HepG2 (cell line): Measurements from ENCODE around the gene TAL2. TPM values are rescaled to one million over a fixed set of nuclear protein-coding genes. Genes with fewer than 3 reads are reported as not detected.

Experiments used
- ATAC-seq: fragments of 200-7000 bp; cut with Tn5 transposase; 3 replicates; pipeline ENCODE4 v1.9.1; 2020; ENCODE audit warnings: mild to moderate bottlenecking, moderate library complexity
- BruUV-seq: library from RNA; stranded (reverse); fragments of 400-500 nt; replicated peaks from 2 replicates; lab custom pipeline; 2021; lab: Mats Ljungman, UMichigan
- CTCF ChIA-PET: fragments of 300-600 bp; formaldehyde crosslinking; extraction: SDS; loops from one replicate; lab custom pipeline; 2021; ENCODE audit warnings: low total read pairs, inconsistent platforms, low intra/inter-chr PET ratio; lab: Yijun Ruan, JAX
- POLR2A ChIA-PET: fragments of 350-600 bp; sonication (Branson Sonifier 250); formaldehyde crosslinking; loops from one replicate; lab custom pipeline; 2020; ENCODE audit warnings: antibody characterized with exemption, inconsistent platforms; lab: Yijun Ruan, JAX
- DNase-seq: peaks from one replicate; pipeline ENCODE4 v3.0.0-alpha.2; 2015; ENCODE audit warnings: low spot score
- FAIRE-seq: peaks from 3 replicates; lab custom pipeline; 2011; peaks lifted over from hg19 to GRCh38; lab: Jason Lieb, UNC
- H2AFZ ChIP-seq: one replicate; pipeline ENCODE4 v1.6.1; 2011; ENCODE audit warnings: low read length, inconsistent platforms
- H3K27ac ChIP-seq: fragments of 300-600 bp; 3 replicates; pipeline ENCODE4 v1.8.0; 2011; ENCODE audit warnings: mixed run types, mild to moderate bottlenecking, mixed read lengths, low read length, inconsistent platforms; ENCODE audit not compliant: insufficient read depth; ENCODE audit errors: extremely low read length
- H3K27me3 ChIP-seq, 2 experiments: fragments of 200-600 bp in 1 of 2; 2 replicates in 1 of 2; 3 replicates in 1 of 2; pipeline versions ENCODE4 v1.6.0 to v1.8.0; 2011; ENCODE audit warnings: low read length in 2 of 2, mild to moderate bottlenecking in 2 of 2, moderate library complexity in 2 of 2, inconsistent platforms in 1 of 2; ENCODE audit not compliant: insufficient read depth in 2 of 2, control insufficient read depth in 1 of 2
- H3K36me3 ChIP-seq, 2 experiments: fragments of 200-600 bp in 1 of 2; replicated peaks in 1 of 2; 2 replicates in 1 of 2; 3 replicates in 1 of 2; pipeline versions ENCODE4 v1.5.1 to v1.8.0; 2011; ENCODE audit warnings: low read length in 2 of 2, inconsistent platforms in 1 of 2; ENCODE audit not compliant: insufficient read depth in 2 of 2, control insufficient read depth in 1 of 2
- H3K4me1 ChIP-seq: 2 replicates; pipeline ENCODE4 v1.5.1; 2012; ENCODE audit warnings: low read length, inconsistent platforms; ENCODE audit not compliant: insufficient read depth
- H3K4me2 ChIP-seq: 2 replicates; pipeline ENCODE4 v1.6.0; 2011; ENCODE audit warnings: low read depth, low read length, inconsistent platforms
- H3K4me3 ChIP-seq, 3 experiments: fragments of 200-600 bp in 1 of 3; sonication (generic), shearing (Covaris generic) in 1 of 3; replicated peaks in 1 of 3; 2 replicates each; pipeline ENCODE4 v1.5.1; 2011 to 2016; ENCODE audit warnings: low read length in 3 of 3, inconsistent platforms in 2 of 3, low read depth in 2 of 3, mild to moderate bottlenecking in 2 of 3, control low read depth in 1 of 3, mixed read lengths in 1 of 3; ENCODE audit not compliant: insufficient read depth in 1 of 3
- H3K79me2 ChIP-seq: one replicate; pipeline ENCODE4 v1.6.1; 2011; ENCODE audit warnings: low read length, inconsistent platforms; ENCODE audit not compliant: insufficient read depth
- H3K9ac ChIP-seq: 2 replicates; pipeline ENCODE4 v1.6.0; 2011; ENCODE audit warnings: mild to moderate bottlenecking, low read depth, low read length, inconsistent platforms; ENCODE audit not compliant: insufficient read depth
- H3K9me3 ChIP-seq: 2 replicates; pipeline ENCODE4 v1.5.1; 2012; ENCODE audit warnings: mild to moderate bottlenecking, low read length
- H4K20me1 ChIP-seq: 2 replicates; pipeline ENCODE4 v1.6.0; 2011; ENCODE audit warnings: inconsistent platforms, mild to moderate bottlenecking, low read length, moderate library complexity; ENCODE audit not compliant: insufficient read depth
- BATF2 ChIP-seq: sonication (generic); formaldehyde crosslinking; IDR thresholded peaks from 2 replicates; pipeline ENCODE4 v1.8.0; 2022; ENCODE audit warnings: mild to moderate bottlenecking, missing genetic modification reagents, moderate library complexity
- ELK4 ChIP-seq: sonication (generic); formaldehyde crosslinking; IDR thresholded peaks from 2 replicates; pipeline ENCODE4 v1.9.0; 2021; ENCODE audit warnings: missing genetic modification reagents, borderline replicate concordance
- FIP1L1 ChIP-seq: fragments of 200-400 bp; formaldehyde crosslinking; IDR thresholded peaks from 2 replicates; pipeline ENCODE4 v1.6.1; 2018; ENCODE audit warnings: low read depth, mild to moderate bottlenecking, low read length, moderate library complexity, borderline replicate concordance; ENCODE audit not compliant: insufficient read depth
- GLMP ChIP-seq: sonication (generic); formaldehyde crosslinking; IDR thresholded peaks from 2 replicates; pipeline ENCODE4 v1.9.0; 2021; ENCODE audit warnings: missing genetic modification reagents, mild to moderate bottlenecking, borderline replicate concordance
- KDM4B ChIP-seq: sonication (generic); formaldehyde crosslinking; IDR thresholded peaks from 2 replicates; pipeline ENCODE4 v1.4.0; 2020; ENCODE audit warnings: missing genetic modification reagents
- NFKB2 ChIP-seq: sonication (generic); formaldehyde crosslinking; IDR thresholded peaks from 2 replicates; pipeline ENCODE4 v1.4.0; 2020; ENCODE audit warnings: missing genetic modification reagents, borderline replicate concordance
- TRAFD1 ChIP-seq: sonication (generic); formaldehyde crosslinking; IDR thresholded peaks from 2 replicates; pipeline ENCODE4 v1.5.1; 2020; ENCODE audit warnings: missing genetic modification reagents, mild to moderate bottlenecking, borderline replicate concordance
- U2AF2 ChIP-seq: fragments of 200-400 bp; formaldehyde crosslinking; IDR thresholded peaks from 2 replicates; pipeline ENCODE4 v1.6.1; 2017; ENCODE audit warnings: low read depth, mild to moderate bottlenecking, low read length
- ZNF451 ChIP-seq: sonication (generic); formaldehyde crosslinking; IDR thresholded peaks from 2 replicates; pipeline ENCODE4 v1.5.0; 2020; ENCODE audit warnings: mild to moderate bottlenecking, missing genetic modification reagents
- ZNF501 ChIP-seq: sonication (generic); formaldehyde crosslinking; IDR thresholded peaks from 2 replicates; pipeline ENCODE4 v1.5.1; 2020; ENCODE audit warnings: mild to moderate bottlenecking, moderate library complexity, missing genetic modification reagents
- ZNF562 ChIP-seq: sonication (generic); formaldehyde crosslinking; IDR thresholded peaks from 2 replicates; pipeline ENCODE4 v1.8.0; 2022; ENCODE audit warnings: missing genetic modification reagents, borderline replicate concordance
- ZNF674 ChIP-seq: sonication (generic); formaldehyde crosslinking; IDR thresholded peaks from 2 replicates; pipeline ENCODE4 v1.5.0; 2020; ENCODE audit warnings: low read depth, mild to moderate bottlenecking, missing genetic modification reagents
- WGBS: methylation state at CpG from one replicate; pipeline ENCODE4 v1.1.6; 2017; ENCODE audit warnings: low lambda C conversion rate; 5-methylcytosine and 5-hydroxymethylcytosine counted together
- in situ Hi-C: cut with HindIII; loops from 2 replicates; pipeline ENCODE4 v1.10.0; 2017; ENCODE audit warnings: low pct_unique_long_range_greater_than_20kb; ENCODE audit not compliant: extremely low pct_ligation_motif_present
- intact Hi-C: fragments of 100-400 bp; cut with micrococcal nuclease; formaldehyde crosslinking; loops from one replicate; pipeline ENCODE4 v1.10.0; 2022; ENCODE audit not compliant: unreplicated experiment
- polyA plus RNA-seq, 8 experiments: library from polyadenylated mRNA; depleted of rRNA in 3 of 8; stranded (reverse) in 7 of 8; unstranded in 1 of 8; fragments of >200 nt; fragmentation: Illumina TruSeq in 4 of 8; extraction: Trizol in 4 of 8; gene quantifications; 2 replicates each; pipeline versions ENCODE4 v1.2.1 to v1.2.3, GENCODE V29; 2011 to 2016; ENCODE audit warnings: low read depth in 4 of 8, missing spikeins in 1 of 8, mixed read lengths in 1 of 8; ENCODE audit not compliant: insufficient read depth in 1 of 8
- total RNA-seq, 5 experiments: library from RNA; depleted of rRNA; stranded (reverse); fragments of >200 nt; fragmentation: Illumina TruSeq; extraction: Trizol; gene quantifications; 2 replicates each; pipeline ENCODE4 v1.2.3, GENCODE V29; 2016; ENCODE audit warnings: low read depth in 1 of 5

Gene TAL2
- total and polyA plus RNA-seq, 2 of the 13 experiments (the other 11 are each of a cell fraction or from before 2014, with no cell fraction given): 0.22 TPM; not detected in 1

GRCh38 chr9:105647595-105648349, 14.5 kb upstream of the TAL2 start:
- WGBS: 47% methylated on average over 12 of the region's 12 CpGs
- H3K79me2 ChIP-seq: no peaks in the 10 kb centered on the region
- H3K4me2 ChIP-seq: no peak overlapping the region
- H3K36me3 ChIP-seq: no peaks in the 10 kb centered on the region
- H3K9ac ChIP-seq: no peak overlapping the region
- no peak overlapping the region for H2AFZ ChIP-seq
- intact Hi-C loops (no loop called here), in situ Hi-C loops (no loop called here)
- no peaks in the 10 kb centered on the region for H4K20me1 ChIP-seq
- no peaks in the 10 kb centered on the region for H3K4me1 ChIP-seq
- CTCF ChIA-PET: no interaction called here
- TF ChIP-seq NFKB2 (no peak), KDM4B (CRISPR knock-in tag) (no peak), ZNF501 (CRISPR knock-in tag) (no peak), ZNF451 (CRISPR knock-in tag) (no peak), GLMP (no peak), FIP1L1 (no peak)
- BruUV-seq: no TSS peak
- DNase-seq (no peak), ATAC-seq (peak; percentile 26; the same call in 1 of the 3 replicates), FAIRE-seq (no peak)
- no peak overlapping the region for H3K4me3 ChIP-seq
- POLR2A ChIA-PET: no interaction called here
- no peaks in the 10 kb centered on the region; a peak in 1 of 5 replicates for H3K27me3 ChIP-seq
- no peaks in the 10 kb centered on the region for H3K9me3 ChIP-seq
- no peak overlapping the region for H3K27ac ChIP-seq

GRCh38 chr9:105651806-105652205, 10.5 kb upstream of the TAL2 start:
- Histone ChIP-seq H4K20me1 (no peaks in the 10 kb centered on the region), H3K27me3 (peaks cover 5 to 13% of the 10 kb centered on the region in 2 experiments; a peak in 4 of 5 replicates), H3K4me1 (peaks cover 13% of the 10 kb centered on the region), H3K79me2 (no peaks in the 10 kb centered on the region), H3K36me3 (no peaks in the 10 kb centered on the region), H3K4me3 (no peak overlapping the region), H2AFZ (no peak overlapping the region), H3K4me2 (no peak overlapping the region), H3K27ac (no peak overlapping the region), H3K9ac (no peak overlapping the region), H3K9me3 (no peaks in the 10 kb centered on the region)
- no peak for ATAC-seq
- no peak for FAIRE-seq
- intact Hi-C loops: no loop called here
- WGBS: 32% methylated on average over 4 of the region's 4 CpGs
- ChIA-PET CTCF (no interaction called here), POLR2A (no interaction called here)
- BruUV-seq: no TSS peak
- in situ Hi-C loops: no loop called here
- TF ChIP-seq ZNF674 (CRISPR knock-in tag): no peak
- TF ChIP-seq BATF2: no peak
- TF ChIP-seq TRAFD1 (CRISPR knock-in tag): no peak
- TF ChIP-seq ZNF562 (CRISPR knock-in tag): no peak
- TF ChIP-seq U2AF2: no peak
- no peak for TF ChIP-seq ELK4
- no peak for DNase-seq
